ENCODE data around the gene CA9. TPM values are rescaled to one million over a fixed set of nuclear protein-coding genes. Genes with fewer than 3 reads are reported as not detected.

The CA9 gene
- polyA plus RNA-seq, 4 donors: 0.63 to 1.6 (median 0.73) TPM

DNA sequence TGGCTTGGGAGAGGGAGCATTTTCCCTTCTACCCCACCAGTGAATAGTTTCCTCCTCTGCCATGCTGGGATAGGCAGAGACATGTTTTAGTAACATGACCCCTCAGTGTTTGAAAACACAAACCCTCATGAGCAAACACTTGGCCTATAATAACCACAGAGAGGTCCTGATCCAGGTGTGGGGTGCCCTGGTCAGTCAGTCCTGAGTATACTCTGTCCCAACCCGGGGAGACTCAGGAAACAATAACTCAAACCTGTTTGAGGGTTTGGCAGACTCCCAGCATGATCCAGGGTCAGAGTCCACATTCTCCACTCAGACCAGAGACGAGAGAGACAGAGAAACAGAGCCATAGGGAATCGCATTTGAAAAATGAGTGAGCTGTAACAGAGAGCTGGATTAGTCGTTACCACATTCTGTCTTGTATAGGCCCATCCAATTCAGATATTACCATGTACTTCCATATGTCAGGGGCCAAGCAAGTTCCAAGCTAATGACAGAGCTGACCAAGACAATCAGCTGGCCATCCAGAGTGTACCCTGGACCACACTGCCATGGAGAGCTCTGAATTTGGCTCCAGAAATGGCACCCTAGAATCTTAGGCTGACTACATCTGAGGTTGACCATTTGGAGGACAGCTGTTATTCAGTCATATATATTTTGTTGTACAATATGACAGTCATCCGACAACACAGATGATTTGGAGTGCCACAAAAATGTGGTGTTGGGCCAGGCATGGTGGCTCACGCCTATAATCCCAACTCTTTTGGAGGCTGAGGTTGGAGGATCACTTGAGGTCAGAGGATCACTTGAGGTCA lies 4.2 kb upstream of the CA9 start:
- no peak for DNase-seq (ENCODE audit: low read depth in 4 of 4, low spot score in 3 of 4)

DNA sequence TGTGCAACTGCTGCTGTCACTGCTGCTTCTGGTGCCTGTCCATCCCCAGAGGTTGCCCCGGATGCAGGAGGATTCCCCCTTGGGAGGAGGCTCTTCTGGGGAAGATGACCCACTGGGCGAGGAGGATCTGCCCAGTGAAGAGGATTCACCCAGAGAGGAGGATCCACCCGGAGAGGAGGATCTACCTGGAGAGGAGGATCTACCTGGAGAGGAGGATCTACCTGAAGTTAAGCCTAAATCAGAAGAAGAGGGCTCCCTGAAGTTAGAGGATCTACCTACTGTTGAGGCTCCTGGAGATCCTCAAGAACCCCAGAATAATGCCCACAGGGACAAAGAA lies 265 bp downstream of the CA9 start:
- no peak for DNase-seq (ENCODE audit: low read depth in 4 of 4, low spot score in 3 of 4)

DNA sequence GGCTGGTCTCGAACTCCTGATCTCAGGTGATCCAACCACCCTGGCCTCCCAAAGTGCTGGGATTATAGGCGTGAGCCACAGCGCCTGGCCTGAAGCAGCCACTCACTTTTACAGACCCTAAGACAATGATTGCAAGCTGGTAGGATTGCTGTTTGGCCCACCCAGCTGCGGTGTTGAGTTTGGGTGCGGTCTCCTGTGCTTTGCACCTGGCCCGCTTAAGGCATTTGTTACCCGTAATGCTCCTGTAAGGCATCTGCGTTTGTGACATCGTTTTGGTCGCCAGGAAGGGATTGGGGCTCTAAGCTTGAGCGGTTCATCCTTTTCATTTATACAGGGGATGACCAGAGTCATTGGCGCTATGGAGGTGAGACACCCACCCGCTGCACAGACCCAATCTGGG lies 1.5 kb downstream of the CA9 start:
- DNase-seq (ENCODE audit: low read depth in 4 of 4, low spot score in 3 of 4): no peak

DNA sequence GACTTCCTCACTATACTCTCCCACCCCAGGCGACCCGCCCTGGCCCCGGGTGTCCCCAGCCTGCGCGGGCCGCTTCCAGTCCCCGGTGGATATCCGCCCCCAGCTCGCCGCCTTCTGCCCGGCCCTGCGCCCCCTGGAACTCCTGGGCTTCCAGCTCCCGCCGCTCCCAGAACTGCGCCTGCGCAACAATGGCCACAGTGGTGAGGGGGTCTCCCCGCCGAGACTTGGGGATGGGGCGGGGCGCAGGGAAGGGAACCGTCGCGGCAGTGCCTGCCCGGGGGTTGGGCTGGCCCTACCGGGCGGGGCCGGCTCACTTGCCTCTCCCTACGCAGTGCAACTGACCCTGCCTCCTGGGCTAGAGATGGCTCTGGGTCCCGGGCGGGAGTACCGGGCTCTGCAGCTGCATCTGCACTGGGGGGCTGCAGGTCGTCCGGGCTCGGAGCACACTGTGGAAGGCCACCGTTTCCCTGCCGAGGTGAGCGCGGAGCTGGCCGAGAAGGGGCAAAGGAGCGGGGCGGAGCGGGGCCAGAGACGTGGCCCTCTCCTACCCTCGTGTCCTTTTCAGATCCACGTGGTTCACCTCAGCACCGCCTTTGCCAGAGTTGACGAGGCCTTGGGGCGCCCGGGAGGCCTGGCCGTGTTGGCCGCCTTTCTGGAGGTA lies 2.1 kb downstream of the CA9 start:
- peak in 1 of 4 donors; percentile 64 for DNase-seq (ENCODE audit: low read depth in 4 of 4, low spot score in 3 of 4)

DNA sequence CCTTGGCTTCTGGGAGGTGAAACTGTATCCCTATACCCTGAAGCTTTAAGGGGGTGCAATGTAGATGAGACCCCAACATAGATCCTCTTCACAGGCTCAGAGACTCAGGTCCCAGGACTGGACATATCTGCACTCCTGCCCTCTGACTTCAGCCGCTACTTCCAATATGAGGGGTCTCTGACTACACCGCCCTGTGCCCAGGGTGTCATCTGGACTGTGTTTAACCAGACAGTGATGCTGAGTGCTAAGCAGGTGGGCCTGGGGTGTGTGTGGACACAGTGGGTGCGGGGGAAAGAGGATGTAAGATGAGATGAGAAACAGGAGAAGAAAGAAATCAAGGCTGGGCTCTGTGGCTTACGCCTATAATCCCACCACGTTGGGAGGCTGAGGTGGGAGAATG lies 5.4 kb downstream of the CA9 start:
- no peak for DNase-seq (ENCODE audit: low read depth in 4 of 4, low spot score in 3 of 4)

DNA sequence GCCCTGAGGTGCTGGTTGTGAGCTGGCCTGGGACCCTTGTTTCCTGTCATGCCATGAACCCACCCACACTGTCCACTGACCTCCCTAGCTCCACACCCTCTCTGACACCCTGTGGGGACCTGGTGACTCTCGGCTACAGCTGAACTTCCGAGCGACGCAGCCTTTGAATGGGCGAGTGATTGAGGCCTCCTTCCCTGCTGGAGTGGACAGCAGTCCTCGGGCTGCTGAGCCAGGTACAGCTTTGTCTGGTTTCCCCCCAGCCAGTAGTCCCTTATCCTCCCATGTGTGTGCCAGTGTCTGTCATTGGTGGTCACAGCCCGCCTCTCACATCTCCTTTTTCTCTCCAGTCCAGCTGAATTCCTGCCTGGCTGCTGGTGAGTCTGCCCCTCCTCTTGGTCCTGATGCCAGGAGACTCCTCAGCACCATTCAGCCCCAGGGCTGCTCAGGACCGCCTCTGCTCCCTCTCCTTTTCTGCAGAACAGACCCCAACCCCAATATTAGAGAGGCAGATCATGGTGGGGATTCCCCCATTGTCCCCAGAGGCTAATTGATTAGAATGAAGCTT lies 6.1 kb downstream of the CA9 start:
- no peak for DNase-seq (ENCODE audit: low read depth in 4 of 4, low spot score in 3 of 4)

DNA sequence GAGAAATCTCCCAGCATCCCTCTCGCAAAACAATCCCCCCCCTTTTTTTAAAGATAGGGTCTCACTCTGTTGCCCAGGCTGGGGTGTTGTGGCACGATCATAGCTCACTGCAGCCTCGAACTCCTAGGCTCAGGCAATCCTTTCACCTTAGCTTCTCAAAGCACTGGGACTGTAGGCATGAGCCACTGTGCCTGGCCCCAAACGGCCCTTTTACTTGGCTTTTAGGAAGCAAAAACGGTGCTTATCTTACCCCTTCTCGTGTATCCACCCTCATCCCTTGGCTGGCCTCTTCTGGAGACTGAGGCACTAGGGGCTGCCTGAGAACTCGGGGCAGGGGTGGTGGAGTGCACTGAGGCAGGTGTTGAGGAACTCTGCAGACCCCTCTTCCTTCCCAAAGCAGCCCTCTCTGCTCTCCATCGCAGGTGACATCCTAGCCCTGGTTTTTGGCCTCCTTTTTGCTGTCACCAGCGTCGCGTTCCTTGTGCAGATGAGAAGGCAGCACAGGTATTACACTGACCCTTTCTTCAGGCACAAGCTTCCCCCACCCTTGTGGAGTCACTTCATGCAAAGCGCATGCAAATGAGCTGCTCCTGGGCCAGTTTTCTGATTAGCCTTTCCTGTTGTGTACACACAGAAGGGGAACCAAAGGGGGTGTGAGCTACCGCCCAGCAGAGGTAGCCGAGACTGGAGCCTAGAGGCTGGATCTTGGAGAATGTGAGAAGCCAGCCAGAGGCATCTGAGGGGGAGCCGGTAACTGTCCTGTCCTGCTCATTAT lies 6.8 kb downstream of the CA9 start:
- DNase-seq (ENCODE audit: low read depth in 4 of 4, low spot score in 3 of 4): no peak

DNA sequence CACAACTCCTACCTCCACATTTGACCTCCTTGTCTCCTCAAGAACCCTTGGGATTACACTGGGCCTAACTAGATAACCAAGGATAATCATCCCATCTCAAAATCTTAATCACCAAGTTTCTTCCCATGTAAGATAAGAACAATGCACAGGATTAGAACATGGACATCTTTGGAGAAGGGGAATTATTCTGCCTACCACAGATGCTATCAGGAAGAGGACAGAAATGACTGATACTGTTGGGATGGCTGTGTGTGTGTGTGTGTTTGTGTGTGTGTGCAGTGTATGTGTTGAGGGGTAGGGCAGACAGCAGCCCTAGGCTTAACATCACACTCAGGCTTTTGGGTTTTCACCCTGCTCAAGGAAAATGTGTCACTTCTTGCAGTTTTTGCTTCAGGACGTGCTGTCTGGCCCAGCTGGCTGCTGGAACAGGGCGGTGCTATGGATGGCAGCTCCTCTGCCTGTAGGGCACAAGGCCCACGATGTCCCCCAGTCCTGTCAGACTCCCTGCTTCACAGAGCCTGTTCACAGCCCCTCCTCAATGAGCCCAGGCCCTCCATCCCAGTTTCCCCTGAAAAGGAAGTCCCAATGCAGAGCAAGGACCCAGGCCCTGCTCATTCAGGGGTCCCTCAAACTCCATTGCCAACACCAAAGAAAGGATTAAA lies 7.7 kb downstream of the CA9 start:
- DNase-seq (ENCODE audit: low read depth in 4 of 4, low spot score in 3 of 4): no peak

DNA sequence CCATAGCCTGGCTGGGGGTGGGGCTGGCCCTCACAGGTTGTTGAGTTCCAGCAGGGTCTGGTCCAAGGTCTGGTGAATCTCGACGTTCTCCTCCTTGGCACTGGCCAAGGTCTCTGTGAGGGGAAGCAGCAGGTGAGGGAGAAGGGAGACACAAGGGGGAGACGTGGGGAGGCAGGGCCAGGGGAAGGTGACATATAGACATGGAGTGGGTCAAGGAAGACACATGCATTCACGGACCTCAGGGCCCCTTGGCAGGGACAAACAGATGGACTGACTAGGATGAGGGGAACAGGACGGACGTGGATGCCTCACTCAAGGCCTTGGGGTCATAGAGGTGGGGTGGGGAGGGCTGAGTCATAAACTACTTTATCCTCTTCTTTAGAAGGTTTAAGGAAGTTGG lies 8.3 kb downstream of the CA9 start:
- DNase-seq (ENCODE audit: low read depth in 4 of 4, low spot score in 3 of 4): no peak

DNA sequence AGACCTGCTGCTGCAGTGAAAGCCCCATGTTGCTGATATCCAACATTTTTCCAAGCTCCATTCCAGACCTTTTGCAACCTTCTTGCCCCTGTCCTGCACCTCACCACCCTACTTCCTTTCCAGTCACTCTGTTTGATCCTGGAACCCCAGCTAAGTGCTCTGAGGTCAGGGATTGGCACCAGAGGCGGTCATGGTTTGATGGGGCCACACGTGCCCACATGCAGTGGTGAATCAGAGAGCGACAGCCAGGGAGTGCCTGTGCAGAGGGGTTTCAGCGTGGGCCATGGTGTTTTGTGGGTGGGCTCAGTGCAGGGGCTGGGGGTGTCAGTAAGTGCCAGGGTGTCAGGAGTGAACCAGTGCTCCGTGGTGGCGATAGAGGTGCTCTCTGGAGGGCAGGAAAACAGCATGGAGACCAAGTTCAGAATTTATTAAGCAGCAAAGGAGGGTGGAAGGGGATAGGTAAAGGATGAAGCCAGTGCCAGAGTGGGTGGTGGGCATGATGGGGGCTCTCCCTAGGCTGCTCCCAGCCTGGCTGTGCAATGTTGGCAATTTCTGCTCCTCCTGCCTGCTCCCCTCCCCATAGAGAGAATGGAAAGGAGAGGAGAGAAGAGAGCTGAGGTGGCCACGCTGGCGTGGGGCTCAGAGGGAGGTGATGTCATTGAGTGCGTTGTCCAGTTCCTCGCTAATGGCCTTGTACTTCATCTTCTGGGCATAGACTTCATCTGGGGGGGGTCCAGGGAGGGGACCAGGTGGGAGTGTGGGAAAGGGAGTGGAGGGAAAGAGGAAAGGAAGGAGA lies 9.0 kb downstream of the CA9 start:
- no peak for DNase-seq (ENCODE audit: low read depth in 4 of 4, low spot score in 3 of 4)

DNA sequence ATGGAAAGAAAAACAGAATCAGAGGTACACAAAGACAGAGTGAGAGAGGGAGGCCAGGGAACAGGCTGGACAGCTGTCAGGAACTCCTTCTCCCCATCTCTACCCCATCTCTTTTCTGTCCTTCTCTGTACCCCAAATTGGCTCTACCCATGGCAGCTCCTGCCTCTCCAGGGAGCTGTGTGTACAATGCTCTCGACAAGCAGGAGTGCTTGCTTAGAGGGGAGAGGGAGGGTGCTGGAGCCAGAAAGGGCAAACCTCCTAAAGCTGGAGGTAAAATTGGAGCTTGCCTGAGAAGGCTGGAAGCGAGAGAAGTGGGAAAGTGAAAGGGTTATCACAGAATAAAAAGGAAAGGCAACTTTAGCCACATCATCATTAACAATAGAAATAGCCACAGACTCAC lies 9.6 kb downstream of the CA9 start:
- DNase-seq (ENCODE audit: low read depth in 4 of 4, low spot score in 3 of 4): no peak

DNA sequence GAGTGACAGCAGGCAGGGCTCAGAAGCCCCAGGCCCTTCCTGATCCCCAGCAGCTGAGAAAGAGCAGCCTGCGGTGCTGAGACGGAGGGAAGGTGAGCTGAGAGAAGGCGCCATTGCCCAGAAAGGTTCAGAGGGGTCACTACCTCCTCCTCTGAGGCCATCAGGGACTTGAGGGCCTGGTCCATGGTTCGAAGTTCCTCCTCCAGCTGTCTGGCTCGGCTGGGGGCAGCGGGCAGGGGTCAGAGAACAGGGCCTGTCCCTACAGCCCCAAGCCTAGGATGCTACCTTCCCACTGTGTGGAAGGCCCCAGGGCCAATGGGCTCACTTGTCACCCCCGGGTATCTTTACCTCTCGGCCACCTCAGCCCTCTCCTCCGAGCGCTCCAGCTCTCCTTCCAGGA lies 11.2 kb downstream of the CA9 start:
- no peak for DNase-seq (ENCODE audit: low read depth in 4 of 4, low spot score in 3 of 4)

DNA sequence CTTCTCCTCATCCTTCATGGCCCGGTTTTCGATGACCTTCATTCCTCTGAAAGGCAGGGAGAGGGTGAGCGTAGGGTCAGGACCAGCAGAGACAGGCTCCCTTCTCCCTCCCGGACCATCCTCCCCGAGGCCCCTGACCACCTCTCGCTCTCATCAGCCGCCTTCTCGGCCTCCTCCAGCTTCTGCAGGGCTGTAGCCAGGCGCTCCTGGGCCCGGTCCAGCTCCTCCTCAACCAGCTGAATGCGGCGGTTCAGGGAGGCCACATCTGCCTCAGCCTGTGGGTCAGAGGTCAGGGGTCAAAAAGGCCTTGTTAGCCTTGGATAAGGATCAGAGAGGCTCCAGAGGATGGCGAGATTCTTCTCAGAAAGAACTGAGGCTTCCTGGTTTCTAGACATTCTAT lies 11.8 kb downstream of the CA9 start:
- no peak for DNase-seq (ENCODE audit: low read depth in 4 of 4, low spot score in 3 of 4)

DNA sequence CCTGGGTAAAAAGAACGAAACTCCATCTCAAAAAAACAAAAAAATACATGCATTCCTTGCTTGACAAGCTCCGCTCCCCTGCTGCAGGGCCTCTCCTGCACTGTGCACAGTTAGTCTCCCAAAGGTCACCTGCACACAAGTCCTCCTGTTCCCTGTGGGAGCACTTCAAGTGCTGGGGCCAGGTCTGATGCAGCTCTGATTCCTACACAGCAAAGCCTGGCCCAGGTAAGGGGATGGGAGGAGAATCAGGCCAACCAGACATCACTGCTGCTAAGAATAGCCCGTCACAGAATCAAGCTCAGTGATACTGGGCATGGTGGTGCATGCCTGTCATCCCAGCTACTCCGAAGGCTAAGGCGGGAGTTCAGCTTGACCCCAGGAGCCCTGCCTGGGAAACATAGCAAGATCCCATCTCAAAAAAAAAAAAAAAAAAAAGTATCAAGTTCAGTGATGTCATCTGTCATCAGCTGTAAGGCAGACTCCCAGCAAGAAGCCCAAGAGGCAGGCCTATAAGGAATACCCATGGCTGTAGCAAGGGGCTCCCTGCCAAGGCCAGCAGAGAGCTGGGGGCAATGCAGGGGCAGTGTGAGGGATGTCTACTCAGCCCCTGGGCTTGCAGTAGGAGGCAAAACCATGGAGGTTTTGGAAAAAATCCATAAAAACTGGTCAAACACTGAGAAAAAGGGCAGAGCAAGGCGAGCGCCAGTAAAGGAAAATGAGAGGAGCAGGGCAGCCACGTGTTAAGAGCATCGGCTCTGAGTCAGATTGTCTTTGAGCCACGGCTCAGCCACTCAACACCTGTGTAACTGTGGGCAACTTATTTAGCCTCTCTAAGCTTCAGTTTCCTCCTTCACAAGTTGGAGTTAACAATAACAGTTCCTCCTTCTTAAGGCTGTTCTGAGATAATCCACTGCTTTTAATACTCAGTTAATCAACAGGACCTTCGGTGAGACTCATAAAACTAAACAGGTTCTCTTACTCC lies 12.8 kb downstream of the CA9 start:
- DNase-seq (ENCODE audit: low read depth in 4 of 4, low spot score in 3 of 4): no peak

DNA sequence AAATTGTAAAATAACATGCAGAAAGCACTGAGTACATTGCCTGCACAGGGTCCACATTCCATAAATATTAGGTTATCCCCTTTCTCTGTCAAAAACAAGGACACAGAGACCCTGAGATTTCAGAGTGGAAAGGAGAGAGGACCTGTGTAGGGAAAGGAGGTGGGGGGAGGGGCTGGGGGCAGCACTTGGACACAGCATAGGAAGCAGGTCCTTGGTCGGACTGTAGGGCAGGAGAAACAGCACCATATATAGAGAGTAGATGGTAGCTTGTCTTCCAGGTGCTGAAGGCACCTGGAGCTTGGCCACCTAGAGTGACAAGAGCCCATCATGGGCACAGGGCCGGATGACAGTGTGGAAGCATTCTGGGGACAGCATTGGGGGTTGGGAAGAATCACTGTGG lies 13.6 kb downstream of the CA9 start:
- no peak for DNase-seq (ENCODE audit: low read depth in 4 of 4, low spot score in 3 of 4)

DNA sequence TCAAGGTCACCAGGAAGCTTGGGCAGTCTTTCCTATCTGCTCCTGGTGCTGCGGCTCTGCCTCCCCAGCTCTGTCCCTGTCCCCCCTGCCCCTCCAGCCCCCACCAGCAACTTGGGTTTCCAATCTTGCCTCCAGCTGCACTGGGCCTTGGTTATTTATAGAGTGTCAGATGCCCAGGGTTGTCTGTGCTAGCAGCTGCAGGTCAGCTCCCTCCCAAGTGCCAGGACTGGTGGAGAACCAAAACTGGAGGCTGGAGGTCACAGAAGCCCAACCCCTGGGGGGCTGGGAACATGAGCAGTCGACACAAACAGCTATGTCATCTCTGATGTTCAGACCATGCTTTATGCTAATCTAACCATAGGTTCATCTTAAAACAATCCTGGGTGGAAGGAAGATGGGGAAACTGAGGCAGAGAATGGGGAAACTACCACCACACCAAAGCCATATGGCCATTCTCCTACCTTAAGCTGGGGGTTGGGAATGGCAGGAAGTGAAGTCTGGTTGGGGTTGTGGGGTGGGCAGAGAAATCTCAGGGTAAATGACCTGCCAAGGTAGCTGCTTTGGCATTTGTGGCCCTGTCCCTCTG lies 14.3 kb downstream of the CA9 start:
- no peak for DNase-seq (ENCODE audit: low read depth in 4 of 4, low spot score in 3 of 4)

DNA sequence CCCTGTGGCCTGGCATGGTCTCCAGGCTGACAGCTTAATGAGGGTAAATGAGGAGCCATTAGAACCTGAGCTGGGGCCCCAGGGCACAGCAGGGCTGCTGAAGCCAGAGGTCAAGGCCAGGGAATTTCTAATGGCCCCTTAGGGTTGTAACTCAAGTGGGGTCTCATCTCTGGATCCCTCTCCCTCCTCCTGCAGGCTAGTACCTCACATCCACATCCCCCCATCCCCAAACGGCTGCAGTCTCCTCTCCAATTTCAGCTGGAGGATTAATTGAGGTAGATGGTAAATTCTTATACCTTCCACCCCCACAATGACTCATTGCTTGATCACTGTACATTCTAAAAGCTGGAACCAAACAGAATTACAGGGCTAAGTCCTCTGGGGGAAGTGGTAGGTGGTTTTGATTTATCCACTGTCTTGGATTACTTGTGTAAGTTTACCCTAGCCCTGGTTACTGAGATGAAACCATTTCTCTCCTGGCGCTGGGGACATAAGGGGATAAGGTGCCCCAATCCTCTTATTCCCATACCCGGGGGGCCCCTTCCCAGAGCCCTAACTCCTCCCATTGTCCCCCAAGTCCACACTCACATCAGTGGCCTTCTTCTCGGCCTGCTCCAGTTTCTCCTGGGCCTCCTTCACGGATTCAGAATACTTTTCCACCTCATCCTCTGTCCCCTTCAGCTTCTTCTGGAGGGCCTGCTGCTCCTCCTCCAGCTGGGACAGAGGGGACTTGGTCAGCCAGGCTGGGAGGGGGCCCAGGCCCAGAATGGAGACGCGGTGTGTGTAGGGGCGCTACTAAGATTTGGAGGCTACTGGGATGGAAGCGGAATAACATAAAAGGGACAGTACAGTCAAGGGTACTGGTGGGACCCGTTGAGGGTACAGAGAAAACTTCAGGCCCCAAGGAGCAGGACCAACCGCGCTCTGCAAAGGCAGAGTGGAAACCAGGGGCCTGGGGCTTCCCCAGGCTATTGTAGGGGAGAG lies 15.1 kb downstream of the CA9 start:
- no peak for DNase-seq (ENCODE audit: low read depth in 4 of 4, low spot score in 3 of 4)

Data from left renal pelvis (tissue), 4 donors.